ENCODE data around the gene TBC1D17.
A peak's percentile ranks its signal among the peaks of the same experiment; 100 is the strongest.
"Not testable (repeated sequence)": the region's sequence is repeated elsewhere in the genome, so short reads cannot be mapped to it uniquely, and the experiment has no call there.

Gene TBC1D17

GRCh38 chr19:49924881-49925210, 47.3 kb downstream of the TBC1D17 start:
- not testable (repeated sequence) for DNase-seq

- no peak for DNase-seq
Observed at GRCh38 chr19:49925486-49925885, 48.0 kb downstream of the TBC1D17 start.

DNA sequence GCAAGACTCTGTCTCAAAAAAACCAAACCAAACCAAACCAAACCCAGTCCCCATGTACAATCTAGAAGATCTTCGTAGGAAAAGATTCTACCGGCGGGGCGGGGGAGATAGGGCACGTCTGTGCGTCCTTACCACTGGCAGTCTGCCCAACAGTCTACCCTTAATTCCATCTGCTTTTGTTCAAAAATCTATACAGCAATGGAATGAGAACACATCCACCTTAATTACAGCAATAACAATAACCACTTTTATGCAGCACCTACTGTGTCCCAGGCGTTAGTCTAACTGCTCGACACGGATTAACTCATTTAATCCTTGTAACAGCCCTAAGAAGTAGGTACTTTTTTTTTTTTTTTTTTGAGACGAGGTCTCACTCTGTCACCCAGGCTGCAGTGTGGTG, 49.0 kb downstream of the TBC1D17 start:
- no peak for DNase-seq

DNA sequence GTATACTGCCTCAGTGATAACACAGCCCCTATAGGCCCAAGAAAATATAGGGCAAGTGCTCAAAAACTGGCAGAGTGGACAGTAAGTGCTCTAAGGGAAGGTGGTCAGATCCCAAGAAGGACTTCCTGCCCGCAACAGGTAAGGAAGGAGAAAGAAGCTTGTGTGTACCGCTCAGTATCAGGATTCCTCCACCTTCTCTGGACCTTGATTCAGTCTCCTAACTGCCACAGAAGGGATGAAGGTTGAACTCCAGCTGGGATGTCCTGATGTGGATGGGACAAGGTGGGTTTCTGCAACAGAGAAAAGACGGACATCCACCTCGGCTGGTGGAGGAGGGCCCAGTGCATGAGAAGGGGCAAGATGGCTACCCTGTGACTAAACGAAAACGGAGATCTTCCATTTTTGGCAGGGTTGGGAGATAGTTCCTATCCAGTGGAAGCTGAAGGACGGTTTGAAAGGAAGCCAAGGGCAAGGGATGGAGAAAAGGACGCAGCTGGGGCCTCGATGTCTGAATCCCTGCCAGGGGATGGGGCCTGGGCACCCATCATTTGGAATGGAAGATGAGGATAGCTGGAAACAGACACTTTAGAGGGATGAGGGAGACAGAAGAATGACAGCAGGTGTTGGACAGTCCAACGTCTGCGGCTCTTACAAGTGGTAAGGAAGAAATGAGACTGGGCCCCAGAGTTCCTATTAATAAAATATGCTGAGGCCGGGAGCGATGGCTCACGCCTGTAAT, 50.2 kb downstream of the TBC1D17 start:
- no peak for DNase-seq

- no peak for DNase-seq
Observed at GRCh38 chr19:49929121-49929610, 51.7 kb downstream of the TBC1D17 start, which contains the start of the genes ATF5 and NUP62. TSS of gene ATF5 (plus strand) at chr19:49929205. CDS start at chr19:49930851, 1,646 bp downstream. TSS of gene NUP62 (minus strand) at chr19:49929504. CDS start at chr19:49909807, 19,697 bp downstream.

GRCh38 chr19:49929611-49930482, 52.3 kb downstream of the TBC1D17 start:
- peak; percentile 99 for DNase-seq

DNA sequence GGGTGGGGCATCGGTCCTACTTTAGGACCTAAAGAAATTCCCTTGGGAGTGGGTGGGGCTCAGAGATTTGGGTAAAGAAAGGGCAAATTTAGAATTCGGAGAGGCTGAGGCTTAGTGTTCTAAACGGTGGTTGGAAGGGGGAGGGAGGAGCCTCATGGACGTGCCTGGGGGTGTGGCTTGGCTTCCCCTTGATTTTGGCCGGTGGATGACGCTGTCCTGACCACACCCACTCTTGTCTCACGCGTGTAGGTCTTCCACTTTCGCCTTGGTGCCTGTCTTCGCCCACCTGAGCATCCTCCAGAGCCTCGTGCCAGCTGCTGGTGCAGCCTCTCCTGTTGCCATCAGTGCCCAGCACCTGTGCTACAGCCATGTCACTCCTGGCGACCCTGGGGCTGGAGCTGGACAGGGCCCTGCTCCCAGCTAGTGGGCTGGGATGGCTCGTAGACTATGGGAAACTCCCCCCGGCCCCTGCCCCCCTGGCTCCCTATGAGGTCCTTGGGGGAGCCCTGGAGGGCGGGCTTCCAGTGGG, 53.0 kb downstream of the TBC1D17 start:
- DNase-seq, result no peak

DNA sequence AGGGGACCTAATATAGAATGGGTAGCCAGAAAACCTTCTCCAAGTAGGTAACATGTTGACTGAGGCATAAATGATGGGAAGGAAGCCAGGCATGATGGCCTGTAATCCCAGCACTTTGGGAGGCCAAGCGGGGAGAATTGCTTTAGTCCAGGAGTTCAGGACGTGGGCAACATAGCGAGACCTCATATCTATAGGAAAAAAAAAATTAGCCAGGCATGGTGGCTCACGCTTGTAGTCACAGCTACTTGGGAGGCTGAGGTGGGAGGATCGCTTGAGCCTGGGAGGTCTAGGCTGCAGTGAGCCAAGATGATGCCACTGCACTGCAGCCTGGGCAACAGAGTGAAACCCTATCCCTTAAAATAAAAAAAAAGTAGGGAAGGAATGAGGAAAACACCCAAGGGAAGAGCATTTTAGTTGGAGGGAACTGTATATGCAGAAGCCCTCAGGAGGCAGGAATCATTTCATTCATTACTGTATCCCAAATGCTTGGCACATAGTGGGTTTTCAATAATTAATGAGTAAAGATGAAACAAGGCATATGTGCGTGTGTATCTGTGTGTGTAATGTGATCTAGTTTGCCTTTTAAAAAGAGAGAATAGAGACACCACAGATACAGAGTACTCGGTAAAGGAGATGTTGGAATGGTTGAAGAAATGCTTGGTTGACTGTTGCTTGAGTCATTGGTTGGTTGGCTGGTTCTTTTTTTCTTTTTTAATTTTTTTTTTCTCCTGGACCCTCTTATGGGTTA, 54.0 kb downstream of the TBC1D17 start:
- no peak for DNase-seq

DNA sequence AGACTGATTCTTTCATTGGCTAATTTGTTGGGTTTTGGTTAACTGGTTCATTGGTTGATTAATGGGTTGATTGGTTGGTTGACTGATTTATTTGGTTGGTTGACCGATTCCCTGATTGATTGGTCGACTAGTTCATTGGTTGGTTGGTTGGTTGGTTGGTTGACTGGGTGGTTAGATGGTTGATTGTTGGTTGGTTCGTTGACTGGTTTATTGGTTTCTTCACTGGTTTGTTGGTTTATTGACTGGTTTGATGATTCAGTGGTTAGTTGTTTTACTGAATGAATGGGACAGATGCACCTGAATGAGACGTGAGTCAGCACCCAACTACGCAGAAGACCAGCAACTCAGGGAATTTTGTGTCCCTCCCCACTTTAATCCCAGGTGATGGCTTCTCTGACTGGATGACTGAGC, 54.5 kb downstream of the TBC1D17 start:
- no peak for DNase-seq

DNA sequence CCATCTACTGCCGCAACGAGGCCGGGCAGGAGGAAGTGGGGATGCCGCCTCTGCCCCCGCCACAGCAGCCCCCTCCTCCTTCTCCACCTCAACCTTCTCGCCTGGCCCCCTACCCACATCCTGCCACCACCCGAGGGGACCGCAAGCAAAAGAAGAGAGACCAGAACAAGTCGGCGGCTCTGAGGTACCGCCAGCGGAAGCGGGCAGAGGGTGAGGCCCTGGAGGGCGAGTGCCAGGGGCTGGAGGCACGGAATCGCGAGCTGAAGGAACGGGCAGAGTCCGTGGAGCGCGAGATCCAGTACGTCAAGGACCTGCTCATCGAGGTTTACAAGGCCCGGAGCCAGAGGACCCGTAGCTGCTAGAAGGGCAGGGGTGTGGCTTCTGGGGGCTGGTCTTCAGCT, 55.2 kb downstream of the TBC1D17 start:
- no peak for DNase-seq

GRCh38 chr19:49933643-49934042, 56.1 kb downstream of the TBC1D17 start:
- DNase-seq, result no peak

DNA sequence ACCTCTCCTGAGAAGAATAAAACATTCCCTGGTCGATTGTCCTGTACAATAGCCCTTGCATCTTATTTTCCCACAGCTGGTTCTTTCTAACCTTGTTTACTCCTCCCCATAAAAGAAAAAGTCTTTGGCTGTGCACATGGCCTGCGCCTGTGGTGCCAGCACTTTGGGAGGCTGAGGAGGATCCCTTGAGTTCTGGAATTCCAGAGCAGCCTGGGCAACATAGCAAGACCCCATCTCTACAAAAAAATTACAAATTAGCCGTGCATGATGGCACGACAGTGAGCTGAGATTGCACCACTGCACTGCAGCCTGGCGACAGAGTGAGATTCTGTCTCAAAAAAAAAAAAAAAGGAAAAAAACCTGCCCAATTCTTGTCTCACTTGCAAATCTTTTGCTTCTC, 59.0 kb downstream of the TBC1D17 start:
- no peak for DNase-seq

GRCh38 chr19:49937750-49938381, 60.4 kb downstream of the TBC1D17 start:
- DNase-seq, result peak; percentile 93

All from eye (tissue), 1 donor.